K562 (cell line): Measurements from ENCODE around the gene CACNG8.
A peak's percentile ranks its signal among the peaks of the same experiment; 100 is the strongest.

Experiments
- BDP1 ChIP-seq: IDR thresholded peaks from 3 replicates; pipeline ENCODE4 v1.6.1; 2011; ENCODE audit not compliant: insufficient read length, insufficient read depth
- CBFA2T3 ChIP-seq: fragments of 450-650 bp; IDR thresholded peaks from 2 replicates; pipeline ENCODE4 v1.6.1; 2017
- CTCF ChIP-seq, 3 experiments: IDR thresholded peaks in 2 of 3; conservative IDR thresholded peaks in 1 of 3; 2 replicates each; pipeline ENCODE4 v1.5.1; 2011 to 2012; ENCODE audit warnings: low read length in 3 of 3, mild to moderate bottlenecking in 3 of 3, control low read depth in 2 of 3, improper control_type of control experiment in 1 of 3, inconsistent platforms in 1 of 3, low read depth in 1 of 3, mixed read lengths in 1 of 3, moderate library complexity in 1 of 3; ENCODE audit not compliant: insufficient read depth in 2 of 3
- MLX ChIP-seq, 2 experiments: fragments of 450-650 bp in 1 of 2; sonication (generic) in 1 of 2; formaldehyde crosslinking; conservative IDR thresholded peaks; 2 replicates each; pipeline versions ENCODE4 v1.4.0 to v1.8.1; 2020 to 2022; ENCODE audit warnings: mild to moderate bottlenecking in 1 of 2, missing genetic modification reagents in 1 of 2
- POLR2A ChIP-seq: fragments of 450-650 bp; conservative IDR thresholded peaks from 2 replicates; pipeline ENCODE4 v1.6.1; 2016
- POLR2AphosphoS5 ChIP-seq: IDR thresholded peaks from 2 replicates; pipeline ENCODE4 v1.6.1; 2011; ENCODE audit warnings: mild to moderate bottlenecking, low read depth, low read length, moderate library complexity; ENCODE audit not compliant: control insufficient read depth, insufficient read depth
- RFX1 ChIP-seq: fragments of 450-650 bp; IDR thresholded peaks from 2 replicates; pipeline ENCODE4 v1.6.1; 2016; ENCODE audit warnings: mild to moderate bottlenecking, moderate library complexity
- SMC3 ChIP-seq: conservative IDR thresholded peaks from 2 replicates; pipeline ENCODE4 v1.6.1; 2011; ENCODE audit warnings: low read depth, low read length, improper control_type of control experiment; ENCODE audit not compliant: insufficient read depth
- TARDBP ChIP-seq: fragments of 450-650 bp; IDR thresholded peaks from 2 replicates; pipeline ENCODE4 v1.6.1; 2016
- TFE3 ChIP-seq: fragments of 450-650 bp; formaldehyde crosslinking; IDR thresholded peaks from 2 replicates; pipeline ENCODE4 v1.4.0; 2020; ENCODE audit warnings: mild to moderate bottlenecking, mixed read lengths
- ZKSCAN1 ChIP-seq: fragments of 150-350 bp; IDR thresholded peaks from 2 replicates; pipeline ENCODE4 v1.6.1; 2016; ENCODE audit warnings: low read depth, low read length
- ZNF780A ChIP-seq: fragments of 250-450 bp; sonication (Bioruptor Pico); IDR thresholded peaks from 2 replicates; pipeline ENCODE4 v1.5.0; 2021; ENCODE audit warnings: mild to moderate bottlenecking
- TF ChIP-seq, protein P1 (sequence below): IDR thresholded peaks from 2 replicates; pipeline ENCODE4 v1.6.1; 2012; ENCODE audit warnings: low read depth, low read length, improper control_type of control experiment, borderline replicate concordance
- TF ChIP-seq, protein P2 (sequence below), 2 experiments: fragments of 450-650 bp; formaldehyde crosslinking in 1 of 2; IDR thresholded peaks; 2 replicates each; pipeline versions ENCODE4 v1.4.0 to v1.6.1; 2014 to 2020; ENCODE audit warnings: mild to moderate bottlenecking in 2 of 2, borderline replicate concordance in 1 of 2, low read depth in 1 of 2

DNA sequence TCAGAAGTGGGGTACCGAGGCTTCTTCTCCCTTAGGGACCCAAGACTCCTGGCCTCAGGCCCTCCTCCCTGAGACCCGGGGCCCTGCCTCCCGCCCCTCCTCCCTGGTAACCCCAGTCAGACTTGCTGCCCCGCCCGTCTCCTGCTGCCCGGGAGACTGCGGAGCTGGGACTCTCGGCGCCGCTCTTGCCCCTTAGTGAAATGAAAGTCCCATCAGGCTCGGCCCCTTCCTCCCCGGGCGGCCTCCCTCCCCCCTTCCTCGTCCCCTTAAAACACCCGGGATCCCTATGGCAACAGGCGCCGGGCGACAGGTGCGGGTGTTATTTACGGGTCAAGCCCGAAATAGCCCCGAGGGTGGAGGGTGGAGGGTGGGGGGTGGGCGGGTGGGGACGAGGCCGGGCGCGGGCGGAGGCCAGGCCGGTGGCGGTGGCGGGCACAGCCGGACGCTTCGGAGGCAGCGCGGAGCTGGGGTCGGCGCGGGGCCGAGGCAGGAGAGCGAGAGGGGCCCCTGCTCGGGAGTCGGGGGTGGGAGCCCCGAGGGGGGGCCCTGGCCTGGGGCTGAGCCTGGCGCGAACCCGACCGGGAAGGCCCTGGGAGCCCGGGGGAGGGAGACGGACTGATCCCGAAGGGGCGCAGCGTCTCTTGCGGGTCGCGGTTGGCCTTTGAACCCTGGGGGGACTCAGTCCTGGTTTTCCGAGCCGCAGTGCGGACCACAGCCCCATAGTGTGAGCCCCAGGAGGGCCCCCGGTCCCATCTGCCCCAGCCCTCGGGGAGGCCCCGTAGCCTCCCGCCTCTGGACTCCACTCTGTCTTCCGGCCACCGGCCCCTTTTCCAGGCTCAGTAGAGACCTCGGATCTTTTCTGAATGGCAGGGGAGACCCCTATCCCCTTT lies 28.7 kb downstream of the CACNG8 start, which contains the start of gene CACNG6:
- TF ChIP-seq TARDBP (no peak), ZNF780A (no peak), SMC3 (no peak), TFE3 (CRISPR knock-in tag) (no peak), MLX (CRISPR knock-in tag; conservative IDR thresholded peaks at IDR 0.05) (no peak), POLR2A (no peak), CTCF (IDR thresholded peaks at IDR 0.05 in 2 of 3, conservative IDR thresholded peaks at IDR 0.05 in 1 of 3; ENCODE audit: insufficient read depth in 2 of 3, low read depth in 1 of 3, low read length in 3 of 3) (no peak), ZKSCAN1 (no peak), POLR2AphosphoS5 (no peak), CBFA2T3 (no peak), RFX1 (peak; percentile 26; the same call in 1 of the 2 replicates), BDP1 (no peak)
- TF ChIP-seq, protein P1, sequence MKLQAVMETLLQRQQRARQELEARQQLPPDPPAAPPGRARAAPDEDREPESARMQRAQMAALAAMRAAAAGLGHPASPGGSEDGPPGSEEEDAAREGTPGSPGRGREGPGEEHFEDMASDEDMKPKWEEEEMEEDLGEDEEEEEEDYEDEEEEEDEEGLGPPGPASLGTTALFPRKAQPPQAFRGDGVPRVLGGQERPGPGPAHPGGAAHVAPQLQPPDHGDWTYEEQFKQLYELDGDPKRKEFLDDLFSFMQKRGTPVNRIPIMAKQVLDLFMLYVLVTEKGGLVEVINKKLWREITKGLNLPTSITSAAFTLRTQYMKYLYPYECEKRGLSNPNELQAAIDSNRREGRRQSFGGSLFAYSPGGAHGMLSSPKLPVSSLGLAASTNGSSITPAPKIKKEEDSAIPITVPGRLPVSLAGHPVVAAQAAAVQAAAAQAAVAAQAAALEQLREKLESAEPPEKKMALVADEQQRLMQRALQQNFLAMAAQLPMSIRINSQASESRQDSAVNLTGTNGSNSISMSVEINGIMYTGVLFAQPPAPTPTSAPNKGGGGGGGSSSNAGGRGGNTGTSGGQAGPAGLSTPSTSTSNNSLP = no peak
- TF ChIP-seq, protein P2, sequence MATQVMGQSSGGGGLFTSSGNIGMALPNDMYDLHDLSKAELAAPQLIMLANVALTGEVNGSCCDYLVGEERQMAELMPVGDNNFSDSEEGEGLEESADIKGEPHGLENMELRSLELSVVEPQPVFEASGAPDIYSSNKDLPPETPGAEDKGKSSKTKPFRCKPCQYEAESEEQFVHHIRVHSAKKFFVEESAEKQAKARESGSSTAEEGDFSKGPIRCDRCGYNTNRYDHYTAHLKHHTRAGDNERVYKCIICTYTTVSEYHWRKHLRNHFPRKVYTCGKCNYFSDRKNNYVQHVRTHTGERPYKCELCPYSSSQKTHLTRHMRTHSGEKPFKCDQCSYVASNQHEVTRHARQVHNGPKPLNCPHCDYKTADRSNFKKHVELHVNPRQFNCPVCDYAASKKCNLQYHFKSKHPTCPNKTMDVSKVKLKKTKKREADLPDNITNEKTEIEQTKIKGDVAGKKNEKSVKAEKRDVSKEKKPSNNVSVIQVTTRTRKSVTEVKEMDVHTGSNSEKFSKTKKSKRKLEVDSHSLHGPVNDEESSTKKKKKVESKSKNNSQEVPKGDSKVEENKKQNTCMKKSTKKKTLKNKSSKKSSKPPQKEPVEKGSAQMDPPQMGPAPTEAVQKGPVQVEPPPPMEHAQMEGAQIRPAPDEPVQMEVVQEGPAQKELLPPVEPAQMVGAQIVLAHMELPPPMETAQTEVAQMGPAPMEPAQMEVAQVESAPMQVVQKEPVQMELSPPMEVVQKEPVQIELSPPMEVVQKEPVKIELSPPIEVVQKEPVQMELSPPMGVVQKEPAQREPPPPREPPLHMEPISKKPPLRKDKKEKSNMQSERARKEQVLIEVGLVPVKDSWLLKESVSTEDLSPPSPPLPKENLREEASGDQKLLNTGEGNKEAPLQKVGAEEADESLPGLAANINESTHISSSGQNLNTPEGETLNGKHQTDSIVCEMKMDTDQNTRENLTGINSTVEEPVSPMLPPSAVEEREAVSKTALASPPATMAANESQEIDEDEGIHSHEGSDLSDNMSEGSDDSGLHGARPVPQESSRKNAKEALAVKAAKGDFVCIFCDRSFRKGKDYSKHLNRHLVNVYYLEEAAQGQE (IDR thresholded peaks at IDR 0.05; ENCODE audit: borderline replicate concordance) = no peak
- TF ChIP-seq, protein P2 (CRISPR knock-in tag; IDR thresholded peaks at IDR 0.05; ENCODE audit: low read depth) = no peak
